ENCODE measurements around the gene ATP6V0A1.
A peak's percentile ranks its signal among the peaks of the same experiment; 100 is the strongest.

DNA sequence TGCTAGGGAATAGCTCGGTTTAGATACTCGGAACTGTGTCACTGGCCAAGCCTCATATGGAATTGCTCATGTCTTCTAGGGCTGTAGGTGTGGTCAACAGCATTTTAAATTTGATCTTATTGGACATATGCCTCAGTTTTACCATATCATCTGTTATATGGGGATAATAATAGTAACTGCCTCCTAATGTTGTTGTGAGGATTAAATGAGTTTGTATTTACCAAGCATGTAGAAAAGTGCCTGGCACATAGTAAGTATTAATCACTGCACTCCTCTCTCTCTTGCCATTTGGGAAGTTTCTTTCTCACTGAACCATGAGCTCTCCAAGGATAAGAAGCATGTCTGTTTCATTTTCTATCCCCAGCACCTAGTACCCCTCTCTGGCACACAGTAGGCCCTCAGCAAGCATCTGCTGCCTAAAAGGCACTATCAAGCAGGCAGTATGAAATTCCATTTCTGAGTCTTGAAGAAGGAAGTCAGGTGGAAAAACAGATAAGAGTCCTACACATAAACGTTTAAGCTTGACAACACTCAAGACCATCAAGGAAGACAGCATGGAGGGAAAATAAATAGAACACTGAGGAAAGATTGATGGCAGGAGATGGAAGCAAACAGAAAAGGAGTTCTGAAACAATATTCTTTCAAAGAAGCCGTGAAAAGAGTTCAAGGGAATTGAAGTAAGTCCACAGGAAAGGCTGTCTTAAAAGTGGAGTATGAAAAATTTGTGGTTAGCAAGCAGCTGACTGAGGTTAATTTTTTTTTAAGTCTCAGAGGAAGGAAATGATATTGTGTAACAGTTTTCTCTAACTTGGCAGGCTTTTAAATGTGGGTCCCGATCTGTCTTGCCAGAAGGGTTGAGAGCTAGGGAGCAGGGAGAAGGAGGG lies 2.2 kb upstream of the ATP6V0A1 start:
- no peak for TF ChIP-seq POLR2A (IDR thresholded peaks at IDR 0.05)
- TF ChIP-seq CTCF (IDR thresholded peaks at IDR 0.05) = peak in 1 of 5 experiments; percentile 17

Measured in tibial nerve (tissue), 3 donors.